MCF 10A (cell line): Measurements from ENCODE around the gene SMYD4. TPM values are rescaled to one million over a fixed set of nuclear protein-coding genes. Genes with fewer than 3 reads are reported as not detected.

Experiments
- Bru-seq: library from RNA; stranded (reverse); fragments of 400-500 nt; gene quantifications from one replicate; lab custom pipeline; 2021; lab: Mats Ljungman, UMichigan
- BruChase-seq, 2 experiments: library from RNA; stranded (reverse); fragments of 400-500 nt; gene quantifications; one replicate each; lab custom pipeline; 2021; lab: Mats Ljungman, UMichigan
- BruUV-seq: library from RNA; stranded (reverse); fragments of 400-500 nt; replicated peaks from 2 replicates; lab custom pipeline; 2021; lab: Mats Ljungman, UMichigan
- CTCF ChIA-PET: fragments of 300-600 bp; sonication (Branson Sonifier 250); formaldehyde crosslinking; extraction: SDS; loops from one replicate; lab custom pipeline; 2021; ENCODE audit warnings: antibody characterized with exemption, inconsistent platforms; lab: Yijun Ruan, JAX
- POLR2A ChIA-PET: fragments of 300-600, 350-650 bp; sonication (Branson Sonifier 250); formaldehyde crosslinking; extraction: SDS; loops from one replicate; lab custom pipeline; 2020; ENCODE audit warnings: antibody characterized with exemption, inconsistent platforms; lab: Yijun Ruan, JAX
- DNase-seq: peaks from one replicate; pipeline ENCODE4 v3.0.0-alpha.2; 2018; ENCODE audit not compliant: unreplicated experiment
- H3K27ac Mint-ChIP-seq: one replicate; pipeline ENCODE4 v1.8.0; 2022; ENCODE audit warnings: mild to moderate bottlenecking, low read depth, mixed read lengths; ENCODE audit not compliant: unreplicated experiment
- H3K27me3 Mint-ChIP-seq: one replicate; pipeline ENCODE4 v1.8.0; 2022; ENCODE audit warnings: mixed read lengths; ENCODE audit not compliant: insufficient read depth, unreplicated experiment
- H3K36me3 Mint-ChIP-seq: one replicate; pipeline ENCODE4 v1.8.0; 2022; ENCODE audit warnings: mild to moderate bottlenecking, moderate library complexity, mixed read lengths; ENCODE audit not compliant: insufficient read depth, unreplicated experiment
- H3K4me1 Mint-ChIP-seq: one replicate; pipeline ENCODE4 v1.8.0; 2022; ENCODE audit warnings: mixed read lengths; ENCODE audit not compliant: insufficient read depth, unreplicated experiment
- H3K4me3 Mint-ChIP-seq: one replicate; pipeline ENCODE4 v1.8.0; 2022; ENCODE audit warnings: mild to moderate bottlenecking, moderate library complexity, mixed read lengths; ENCODE audit not compliant: unreplicated experiment
- H3K9me3 Mint-ChIP-seq: one replicate; pipeline ENCODE4 v1.8.0; 2022; ENCODE audit warnings: mixed read lengths; ENCODE audit not compliant: unreplicated experiment
- intact Hi-C: fragments of 100-400 bp; cut with micrococcal nuclease; formaldehyde crosslinking; loops from 2 replicates; pipeline ENCODE4 v1.14.1; 2022
- long read RNA-seq: library from polyadenylated mRNA; stranded (forward); transcript quantifications from one replicate; pipeline ENCODE4 v2.0.0, GENCODE V29; 2022
- total RNA-seq: library from RNA; stranded (reverse); gene quantifications from 2 replicates; pipeline ENCODE4 v1.2.3, GENCODE V29; 2022
- TF ChIP-seq, protein P1 (sequence below): fragments of 200-600 bp; IDR thresholded peaks from one replicate; pipeline ENCODE4 v1.8.0; 2022; ENCODE audit warnings: antibody characterized with exemption, mild to moderate bottlenecking; ENCODE audit not compliant: unreplicated experiment

SMYD4 gene, protein sequence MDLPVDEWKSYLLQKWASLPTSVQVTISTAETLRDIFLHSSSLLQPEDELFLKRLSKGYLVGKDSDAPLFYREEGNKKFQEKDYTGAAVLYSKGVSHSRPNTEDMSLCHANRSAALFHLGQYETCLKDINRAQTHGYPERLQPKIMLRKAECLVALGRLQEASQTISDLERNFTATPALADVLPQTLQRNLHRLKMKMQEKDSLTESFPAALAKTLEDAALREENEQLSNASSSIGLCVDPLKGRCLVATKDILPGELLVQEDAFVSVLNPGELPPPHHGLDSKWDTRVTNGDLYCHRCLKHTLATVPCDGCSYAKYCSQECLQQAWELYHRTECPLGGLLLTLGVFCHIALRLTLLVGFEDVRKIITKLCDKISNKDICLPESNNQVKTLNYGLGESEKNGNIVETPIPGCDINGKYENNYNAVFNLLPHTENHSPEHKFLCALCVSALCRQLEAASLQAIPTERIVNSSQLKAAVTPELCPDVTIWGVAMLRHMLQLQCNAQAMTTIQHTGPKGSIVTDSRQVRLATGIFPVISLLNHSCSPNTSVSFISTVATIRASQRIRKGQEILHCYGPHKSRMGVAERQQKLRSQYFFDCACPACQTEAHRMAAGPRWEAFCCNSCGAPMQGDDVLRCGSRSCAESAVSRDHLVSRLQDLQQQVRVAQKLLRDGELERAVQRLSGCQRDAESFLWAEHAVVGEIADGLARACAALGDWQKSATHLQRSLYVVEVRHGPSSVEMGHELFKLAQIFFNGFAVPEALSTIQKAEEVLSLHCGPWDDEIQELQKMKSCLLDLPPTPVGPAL
- 8.3 and 13.6 TPM in 2 replicates for total RNA-seq
- percentile 49 among the genes with signal in this experiment for Bru-seq, nascent RNA
- BruChase-seq, experiment 1, labeled RNA remaining after a 6-hour chase = percentile 50 among the genes with signal in this experiment
- BruChase-seq, experiment 2, labeled RNA remaining after a 2-hour chase = percentile 54 among the genes with signal in this experiment
- long read RNA-seq, full-length matches to known transcripts = 12 of 21 reads
- long read RNA-seq, partial matches to known transcripts = 1 of 21 reads
- long read RNA-seq, other reads (novel, unspliced or antisense) = 8 of 21 reads

DNA sequence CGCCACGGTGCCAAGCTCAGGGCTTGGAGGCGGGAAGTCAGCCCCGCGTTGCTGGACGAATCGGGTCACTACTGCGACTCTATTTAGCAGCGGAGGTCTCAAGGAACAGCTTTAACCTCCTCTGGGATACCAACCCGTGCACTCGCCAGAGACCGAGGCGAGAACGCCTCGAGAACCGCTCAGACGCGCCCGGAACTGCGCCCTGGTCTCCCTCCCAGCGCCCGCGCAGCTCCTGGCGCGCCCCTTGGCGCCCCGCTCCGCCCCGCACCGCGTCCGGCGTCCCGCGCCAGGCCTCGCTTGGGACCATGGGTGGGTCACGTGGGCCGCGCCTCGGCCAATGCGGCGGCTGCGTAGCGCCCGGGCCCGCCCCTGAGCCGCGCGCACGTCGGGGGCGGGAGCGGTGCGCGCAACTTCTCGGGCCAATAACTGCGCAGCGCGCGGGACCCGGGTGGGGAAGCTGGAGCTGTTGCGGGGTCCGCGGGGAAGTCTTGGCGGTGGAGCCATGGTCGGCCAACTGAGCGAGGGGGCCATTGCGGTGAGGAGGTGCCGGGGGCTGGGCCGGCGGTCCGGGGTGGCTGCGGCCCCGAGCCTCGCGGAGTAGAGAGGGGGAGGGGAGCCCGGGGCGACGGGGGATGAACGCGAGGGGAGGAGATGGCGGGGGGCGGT is at the start of gene SMYD4, which contains the start of gene RPA1:
TSS of gene SMYD4 (minus strand) at position 311 of the 666 bp plus-strand sequence. CDS start 1,908 bp downstream, outside the sequence.
TSS of gene RPA1 (plus strand) at position 414 of the 666 bp plus-strand sequence. CDS start at position 503, 89 bp downstream.
- POLR2A ChIA-PET = interaction anchor here (0.6 to 3.6 kb wide), 37 partner anchors 9 to 506 kb away, joined by 3 to 39 read pairs (median 4); partner anchors contain the start of genes PITPNA, RILP, RTN4RL1 and SERPINF1
- TF ChIP-seq, protein P1, sequence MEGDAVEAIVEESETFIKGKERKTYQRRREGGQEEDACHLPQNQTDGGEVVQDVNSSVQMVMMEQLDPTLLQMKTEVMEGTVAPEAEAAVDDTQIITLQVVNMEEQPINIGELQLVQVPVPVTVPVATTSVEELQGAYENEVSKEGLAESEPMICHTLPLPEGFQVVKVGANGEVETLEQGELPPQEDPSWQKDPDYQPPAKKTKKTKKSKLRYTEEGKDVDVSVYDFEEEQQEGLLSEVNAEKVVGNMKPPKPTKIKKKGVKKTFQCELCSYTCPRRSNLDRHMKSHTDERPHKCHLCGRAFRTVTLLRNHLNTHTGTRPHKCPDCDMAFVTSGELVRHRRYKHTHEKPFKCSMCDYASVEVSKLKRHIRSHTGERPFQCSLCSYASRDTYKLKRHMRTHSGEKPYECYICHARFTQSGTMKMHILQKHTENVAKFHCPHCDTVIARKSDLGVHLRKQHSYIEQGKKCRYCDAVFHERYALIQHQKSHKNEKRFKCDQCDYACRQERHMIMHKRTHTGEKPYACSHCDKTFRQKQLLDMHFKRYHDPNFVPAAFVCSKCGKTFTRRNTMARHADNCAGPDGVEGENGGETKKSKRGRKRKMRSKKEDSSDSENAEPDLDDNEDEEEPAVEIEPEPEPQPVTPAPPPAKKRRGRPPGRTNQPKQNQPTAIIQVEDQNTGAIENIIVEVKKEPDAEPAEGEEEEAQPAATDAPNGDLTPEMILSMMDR = no peak
- CTCF ChIA-PET = interaction anchor here (0.7 to 1.3 kb wide), 3 partner anchors 15 to 571 kb away, joined by 3 to 6 read pairs (median 4); no protein-coding TSS in a partner anchor
- peak within 1 kb of the TSS; percentile 86 for H3K4me3 Mint-ChIP-seq
- H3K27ac Mint-ChIP-seq = peak within 1 kb of the TSS; percentile 85
- no peaks in the 10 kb centered on the region for H3K9me3 Mint-ChIP-seq
- DNase-seq = peak; percentile 86
- no TSS peak for BruUV-seq
- H3K36me3 Mint-ChIP-seq = peaks cover 44% of the 10 kb centered on the region
- peaks cover 25% of the 10 kb centered on the region for H3K4me1 Mint-ChIP-seq
- intact Hi-C loops = loop anchor here (2.0 kb wide), 1 partner anchor 113 kb away; no protein-coding TSS in a partner anchor
- no peaks in the 10 kb centered on the region for H3K27me3 Mint-ChIP-seq

DNA sequence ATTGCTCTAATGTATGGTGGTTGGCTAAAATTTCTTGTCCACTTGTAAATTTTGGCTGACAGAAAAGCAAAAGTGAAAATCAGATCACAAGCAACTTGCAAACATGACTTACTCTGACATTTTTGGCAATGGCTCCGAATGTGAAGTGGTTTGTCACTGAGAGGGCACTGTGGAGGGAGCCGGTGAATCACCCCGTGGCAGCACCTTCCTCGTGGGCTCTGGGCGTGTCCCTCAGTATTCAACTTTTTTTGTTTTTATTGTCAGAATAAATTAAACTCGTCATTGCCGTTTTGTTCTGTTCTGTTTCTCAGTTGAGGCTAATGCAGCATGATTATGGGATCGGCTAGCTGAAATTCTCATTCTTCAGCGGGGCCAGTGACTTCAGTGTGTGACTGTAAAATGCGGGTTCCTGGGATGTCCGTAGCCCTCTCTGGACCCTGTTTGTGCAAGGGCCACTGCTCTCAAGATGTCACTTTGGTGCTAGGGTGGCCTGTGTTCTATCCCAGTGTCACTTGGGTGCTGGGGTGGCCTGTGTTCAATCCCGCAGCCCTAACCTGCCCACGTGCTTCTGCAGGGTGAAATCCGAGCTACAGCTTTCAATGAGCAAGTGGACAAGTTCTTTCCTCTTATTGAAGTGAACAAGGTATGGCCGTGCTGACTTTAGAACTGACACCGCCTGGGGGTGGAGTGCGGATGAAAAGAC is 48.9 kb upstream of the SMYD4 start:
- Mint-ChIP-seq H3K27ac (no peak overlapping the region), H3K27me3 (no peaks in the 10 kb centered on the region), H3K4me1 (no peaks in the 10 kb centered on the region), H3K9me3 (no peaks in the 10 kb centered on the region), H3K4me3 (no peak overlapping the region), H3K36me3 (peaks cover 86% of the 10 kb centered on the region)
- TF ChIP-seq, protein P1 = no peak
- no TSS peak for BruUV-seq
- intact Hi-C loops = no loop called here
- DNase-seq = no peak
- ChIA-PET POLR2A (no interaction called here), CTCF (no interaction called here)

DNA sequence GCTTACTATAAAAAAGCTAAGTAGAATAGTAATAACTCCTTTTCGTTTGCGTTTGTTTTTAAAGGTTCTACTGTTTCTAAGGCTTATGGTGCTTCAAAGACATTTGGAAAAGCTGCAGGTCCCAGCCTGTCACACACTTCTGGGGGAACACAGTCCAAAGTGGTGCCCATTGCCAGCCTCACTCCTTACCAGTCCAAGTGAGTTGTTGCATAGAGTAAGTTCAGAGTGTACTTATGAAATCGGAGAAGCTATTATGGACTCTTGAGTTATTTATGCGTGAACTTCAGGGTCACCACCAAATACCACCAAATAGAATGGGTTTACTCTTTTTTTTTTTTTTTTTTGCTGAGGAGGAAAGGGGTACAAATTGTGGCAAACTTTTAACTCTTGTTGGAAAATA is 45.9 kb upstream of the SMYD4 start:
- Mint-ChIP-seq H3K4me3 (no peak overlapping the region), H3K4me1 (no peaks in the 10 kb centered on the region), H3K36me3 (peaks cover 98% of the 10 kb centered on the region), H3K27ac (no peak overlapping the region), H3K9me3 (no peaks in the 10 kb centered on the region), H3K27me3 (no peaks in the 10 kb centered on the region)
- ChIA-PET CTCF (interaction anchor here (0.6 kb wide), 1 partner anchor 597 kb away, joined by 4 read pairs; no protein-coding TSS in a partner anchor), POLR2A (no interaction called here)
- intact Hi-C loops = no loop called here
- BruUV-seq = no TSS peak
- no peak for DNase-seq
- TF ChIP-seq, protein P1 = no peak
